Endothelial cell of umbilical vein (primary cell): ENCODE measurements around the gene RAD9A. TPM values are rescaled to one million over a fixed set of nuclear protein-coding genes. Genes with fewer than 3 reads are reported as not detected.
A peak's percentile ranks its signal among the peaks of the same experiment; 100 is the strongest.

ENCODE experiments used
- BruUV-seq: library from RNA; stranded (reverse); fragments of 400-500 nt; replicated peaks from 2 replicates; lab custom pipeline; 2021; lab: Mats Ljungman, UMichigan
- CTCF ChIA-PET: fragments of 300-600, 350-600 bp; sonication (Branson Sonifier 250); formaldehyde crosslinking; loops from one replicate; lab custom pipeline; 2021; ENCODE audit warnings: antibody characterized with exemption, inconsistent platforms; lab: Charles Lee
- POLR2A ChIA-PET: fragments of 300-600, 350-600 bp; sonication (Branson Sonifier 250); formaldehyde crosslinking; loops from one replicate; lab custom pipeline; 2021; ENCODE audit warnings: antibody characterized with exemption, inconsistent platforms; lab: Charles Lee
- DNase-seq: peaks from one replicate; pipeline ENCODE4 v3.0.0-alpha.2; 2011; ENCODE audit warnings: low read depth, low spot score
- FAIRE-seq: peaks from 2 replicates; lab custom pipeline; 2011; peaks lifted over from hg19 to GRCh38; lab: Jason Lieb, UNC
- H2AFZ ChIP-seq: 2 replicates; pipeline ENCODE4 v1.6.0; 2012; ENCODE audit warnings: low read depth, low read length, control low read depth, inconsistent platforms
- H3K27ac ChIP-seq: 2 replicates; pipeline ENCODE4 v1.5.1; 2011; ENCODE audit warnings: low read depth, mild to moderate bottlenecking, control low read depth, low read length, moderate library complexity; ENCODE audit not compliant: insufficient read depth
- H3K27me3 ChIP-seq, 2 experiments: 2 replicates each; pipeline versions ENCODE4 v1.6.0 to v1.6.1; 2011; ENCODE audit warnings: low read length in 2 of 2, mixed read lengths in 1 of 2; ENCODE audit not compliant: control insufficient read depth in 2 of 2, insufficient read depth in 2 of 2
- H3K36me3 ChIP-seq, 2 experiments: 2 replicates in 1 of 2; 3 replicates in 1 of 2; pipeline ENCODE4 v1.5.1; 2011; ENCODE audit warnings: low read length in 2 of 2, mild to moderate bottlenecking in 1 of 2, moderate library complexity in 1 of 2; ENCODE audit not compliant: control insufficient read depth in 2 of 2, insufficient read depth in 2 of 2; ENCODE audit errors: extremely low read depth in 1 of 2
- H3K4me1 ChIP-seq: 3 replicates; pipeline ENCODE4 v1.5.1; 2011; ENCODE audit warnings: mild to moderate bottlenecking, low read length; ENCODE audit not compliant: control insufficient read depth, insufficient read depth; ENCODE audit errors: extremely low read depth
- H3K4me2 ChIP-seq: 2 replicates; pipeline ENCODE4 v1.6.1; 2011; ENCODE audit warnings: low read length, control low read depth, mixed read lengths; ENCODE audit not compliant: insufficient read depth
- H3K4me3 ChIP-seq, 3 experiments: fragments of 200-600 bp in 1 of 3; sonication (generic), shearing (Covaris generic) in 1 of 3; replicated peaks in 1 of 3; 2 replicates each; pipeline ENCODE4 v1.5.1; 2011 to 2016; ENCODE audit warnings: control low read depth in 3 of 3, low read length in 3 of 3, mild to moderate bottlenecking in 2 of 3, inconsistent platforms in 1 of 3, low read depth in 1 of 3, moderate library complexity in 1 of 3; ENCODE audit not compliant: insufficient read depth in 1 of 3
- H3K79me2 ChIP-seq: 2 replicates; pipeline ENCODE4 v1.6.0; 2012; ENCODE audit warnings: low read length, inconsistent platforms; ENCODE audit not compliant: control insufficient read depth, insufficient read depth
- H3K9ac ChIP-seq: replicated peaks from 2 replicates; pipeline ENCODE3; 2011; ENCODE audit warnings: low read length, control low read depth; ENCODE audit not compliant: insufficient read depth; ENCODE audit errors: extremely low read depth
- H3K9me1 ChIP-seq: replicated peaks from 3 replicates; pipeline ENCODE4 v1.6.0; 2011; ENCODE audit warnings: mild to moderate bottlenecking, low read length; ENCODE audit not compliant: control insufficient read depth, insufficient read depth; ENCODE audit errors: extremely low read depth
- H3K9me3 ChIP-seq: replicated peaks from 2 replicates; pipeline ENCODE4 v1.5.1; 2012; ENCODE audit warnings: low read length, inconsistent platforms; ENCODE audit not compliant: control insufficient read depth, insufficient read depth
- H4K20me1 ChIP-seq: replicated peaks from 2 replicates; pipeline ENCODE3; 2011; ENCODE audit warnings: mild to moderate bottlenecking, low read length; ENCODE audit not compliant: control insufficient read depth, insufficient read depth; ENCODE audit errors: extremely low read depth
- GATA2 ChIP-seq: IDR thresholded peaks from 2 replicates; pipeline ENCODE4 v1.7.0; 2011; ENCODE audit warnings: low read depth, mild to moderate bottlenecking, moderate library complexity, mixed read lengths, low read length; ENCODE audit not compliant: insufficient read length, insufficient read depth
- POLR2AphosphoS5 ChIP-seq: IDR thresholded peaks from 2 replicates; pipeline ENCODE4 v1.6.1; 2012; ENCODE audit warnings: low read depth, mild to moderate bottlenecking, control low read depth, low read length, moderate library complexity; ENCODE audit not compliant: insufficient read depth
- dilution Hi-C: fragments of 300-500 bp; cut with MboI; formaldehyde crosslinking; loops from one replicate; pipeline ENCODE4 v1.15.0; 2019; ENCODE audit warnings: low sequenced_read_pairs; ENCODE audit not compliant: extremely low pct_ligation_motif_present
- intact Hi-C: fragments of 100-400 bp; cut with micrococcal nuclease; formaldehyde crosslinking; loops from one replicate; pipeline ENCODE4 v1.10.0; 2022
- polyA plus RNA-seq, 4 experiments: library from polyadenylated mRNA; depleted of rRNA in 3 of 4; stranded (reverse) in 3 of 4; unstranded in 1 of 4; fragments of >200 nt; gene quantifications; 2 replicates each; pipeline versions ENCODE4 v1.2.1 to v1.2.3, GENCODE V29; 2011 to 2012; ENCODE audit warnings: missing spikeins in 1 of 4
- total RNA-seq: library from RNA; stranded (reverse); gene quantifications from 2 replicates; pipeline ENCODE4 v1.2.3, GENCODE V29; 2021
- TF ChIP-seq, protein P1 (sequence below), 2 donors: IDR thresholded peaks; 1 replicate in 1 of 2; 2 replicates in 1 of 2; pipeline ENCODE4 v1.5.1; 2011; ENCODE audit warnings: low read length in 2 of 2, mild to moderate bottlenecking in 2 of 2, moderate library complexity in 2 of 2, control low read depth in 1 of 2, inconsistent platforms in 1 of 2, low read depth in 1 of 2; ENCODE audit not compliant: insufficient read depth in 1 of 2; ENCODE audit errors: extremely low read depth in 1 of 2

RAD9A gene
- total and polyA plus RNA-seq, 2 donors (not counting 3 experiments of a cell fraction or from before 2014, with no cell fraction given) = 18.4 to 22.2 TPM

GRCh38 chr11:67381244-67381972 lies 10.4 kb upstream of the RAD9A start:
- FAIRE-seq (no peak), DNase-seq (no peak)
- no peak overlapping the region for H3K9ac ChIP-seq
- BruUV-seq = no TSS peak
- no peaks in the 10 kb centered on the region for H3K36me3 ChIP-seq
- no peaks in the 10 kb centered on the region for H3K9me3 ChIP-seq
- no peak overlapping the region for H3K27ac ChIP-seq
- dilution Hi-C loops = no loop called here
- intact Hi-C loops = no loop called here
- no peak overlapping the region for H3K4me3 ChIP-seq
- H2AFZ ChIP-seq = no peak overlapping the region
- no peaks in the 10 kb centered on the region for H3K27me3 ChIP-seq
- CTCF ChIA-PET = interaction anchor here (0.6 to 19.7 kb wide), 15 partner anchors 10 to 299 kb away, joined by 4 to 1051 read pairs (median 30); partner anchors contain the start of genes CLCF1, GRK2, POLD4 and PPP1CA
- no peak overlapping the region for H3K4me2 ChIP-seq
- no peaks in the 10 kb centered on the region for H3K79me2 ChIP-seq
- POLR2A ChIA-PET = interaction anchor here (0.6 kb wide), 1 partner anchor 20 kb away, joined by 3 read pairs; the partner anchor contains the start of gene PPP1CA
- TF ChIP-seq POLR2AphosphoS5 = no peak
- H3K9me1 ChIP-seq = no peaks in the 10 kb centered on the region
- no peaks in the 10 kb centered on the region for H3K4me1 ChIP-seq
- H4K20me1 ChIP-seq = no peaks in the 10 kb centered on the region

DNA sequence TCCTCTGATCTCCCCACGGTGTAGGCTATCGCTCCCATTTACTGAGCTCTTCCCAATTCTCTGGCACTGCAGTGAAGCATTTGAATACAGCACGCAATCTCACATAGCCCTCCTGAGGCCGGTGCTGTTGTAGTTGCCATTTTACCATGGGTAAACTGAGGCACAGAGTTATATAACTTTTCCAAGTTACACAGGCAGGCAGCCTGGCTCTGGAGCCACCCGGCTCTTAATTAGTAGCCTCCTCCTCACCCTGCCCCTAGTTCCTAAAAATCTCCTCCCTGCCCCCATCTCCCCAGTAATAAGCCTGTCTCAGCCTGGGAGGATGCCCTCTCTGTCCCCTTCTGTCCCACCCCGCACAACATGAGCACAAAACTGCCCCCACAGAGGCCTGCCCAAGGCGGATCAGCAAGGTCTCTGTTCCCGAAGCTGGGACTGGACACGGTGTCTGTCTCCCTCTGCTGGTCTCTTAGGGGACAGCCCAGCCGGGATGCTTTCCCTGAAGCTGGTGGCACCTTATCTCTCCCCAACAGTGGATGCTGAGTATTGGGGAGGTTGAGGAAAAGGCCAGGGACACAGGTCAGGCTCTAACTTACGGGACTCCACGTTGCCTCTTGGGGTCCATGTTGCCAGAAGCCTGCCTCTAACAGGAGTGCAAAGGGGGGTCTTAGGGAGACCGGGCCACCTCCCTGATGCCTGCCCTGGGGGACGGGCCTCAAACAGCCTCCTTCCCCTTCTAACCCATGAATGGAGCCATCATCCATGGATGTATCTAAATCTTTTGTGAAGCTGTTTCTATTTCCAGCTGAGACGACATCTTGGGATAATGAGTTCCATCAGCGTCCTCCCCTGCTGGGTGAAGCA lies 9.3 kb upstream of the RAD9A start:
- Histone ChIP-seq H4K20me1 (no peaks in the 10 kb centered on the region), H3K9ac (no peak overlapping the region), H3K36me3 (no peaks in the 10 kb centered on the region), H3K4me2 (no peak overlapping the region), H3K9me3 (no peaks in the 10 kb centered on the region), H3K9me1 (no peaks in the 10 kb centered on the region), H3K4me3 (no peak overlapping the region), H3K4me1 (no peaks in the 10 kb centered on the region), H3K27ac (no peak overlapping the region), H3K27me3 (no peaks in the 10 kb centered on the region), H2AFZ (no peak overlapping the region), H3K79me2 (no peaks in the 10 kb centered on the region)
- FAIRE-seq (peak; percentile 96), DNase-seq (peak; percentile 72)
- no TSS peak for BruUV-seq
- TF ChIP-seq GATA2 = no peak
- TF ChIP-seq, protein P1, sequence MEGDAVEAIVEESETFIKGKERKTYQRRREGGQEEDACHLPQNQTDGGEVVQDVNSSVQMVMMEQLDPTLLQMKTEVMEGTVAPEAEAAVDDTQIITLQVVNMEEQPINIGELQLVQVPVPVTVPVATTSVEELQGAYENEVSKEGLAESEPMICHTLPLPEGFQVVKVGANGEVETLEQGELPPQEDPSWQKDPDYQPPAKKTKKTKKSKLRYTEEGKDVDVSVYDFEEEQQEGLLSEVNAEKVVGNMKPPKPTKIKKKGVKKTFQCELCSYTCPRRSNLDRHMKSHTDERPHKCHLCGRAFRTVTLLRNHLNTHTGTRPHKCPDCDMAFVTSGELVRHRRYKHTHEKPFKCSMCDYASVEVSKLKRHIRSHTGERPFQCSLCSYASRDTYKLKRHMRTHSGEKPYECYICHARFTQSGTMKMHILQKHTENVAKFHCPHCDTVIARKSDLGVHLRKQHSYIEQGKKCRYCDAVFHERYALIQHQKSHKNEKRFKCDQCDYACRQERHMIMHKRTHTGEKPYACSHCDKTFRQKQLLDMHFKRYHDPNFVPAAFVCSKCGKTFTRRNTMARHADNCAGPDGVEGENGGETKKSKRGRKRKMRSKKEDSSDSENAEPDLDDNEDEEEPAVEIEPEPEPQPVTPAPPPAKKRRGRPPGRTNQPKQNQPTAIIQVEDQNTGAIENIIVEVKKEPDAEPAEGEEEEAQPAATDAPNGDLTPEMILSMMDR (IDR thresholded peaks at IDR 0.05; ENCODE audit: extremely low read depth in 1 of 2, insufficient read depth in 1 of 2, low read depth in 1 of 2, low read length in 2 of 2) = peak; percentile 97
- dilution Hi-C loops (no loop called here), intact Hi-C loops (loop anchor here (1.0 to 2.0 kb wide), 5 partner anchors 25 to 302 kb away; no protein-coding TSS in a partner anchor)
- ChIA-PET POLR2A (interaction anchor here (0.6 to 0.8 kb wide), 3 partner anchors 19 to 309 kb away, joined by 3 to 8 read pairs (median 3); partner anchors contain the start of gene PPP1CA), CTCF (interaction anchor here (0.5 to 19.7 kb wide), 35 partner anchors 9 to 330 kb away, joined by 3 to 1051 read pairs (median 5); partner anchors contain the start of genes CLCF1, GRK2, POLD4 and PPP1CA)
